T-cell (primary cell): Measurements from ENCODE around the gene CYP2F1. TPM values are rescaled to one million over a fixed set of nuclear protein-coding genes. Genes with fewer than 3 reads are reported as not detected.
"Not testable (repeated sequence)": the region's sequence is repeated elsewhere in the genome, so short reads cannot be mapped to it uniquely, and the experiment has no call there.

Experiments
- ATAC-seq, 4 experiments: fragments of 200-7000 bp in 3 of 4; fragments of 150-1000 bp in 1 of 4; cut with Tn5 transposase; replicated peaks in 1 of 4; 1 replicate in 3 of 4; 2 replicates in 1 of 4; pipeline ENCODE4 v1.10.0; 2021; ENCODE audit warnings: moderate library complexity in 3 of 4, mild to moderate bottlenecking in 2 of 4, moderate number of reproducible peaks in 1 of 4
- CTCF ChIA-PET, 2 donors: fragments of 300-600 bp; sonication (Branson Sonifier 250); formaldehyde crosslinking; loops; one replicate each; lab custom pipeline; 2022; ENCODE audit warnings: antibody characterized with exemption in 2 of 2; lab: Charles Lee
- POLR2A ChIA-PET, 2 donors: fragments of 300-600 bp; sonication (Branson Sonifier 250); formaldehyde crosslinking; loops; one replicate each; lab custom pipeline; 2022; ENCODE audit warnings: antibody characterized with exemption in 2 of 2; lab: Charles Lee
- DNase-seq, 35 experiments: peaks; one replicate each; pipeline versions ENCODE4 v3.0.0 to v3.0.0-alpha.2; 2013 to 2023
- H3K27ac ChIP-seq: one replicate; pipeline ENCODE4 v1.5.1; 2013; ENCODE audit warnings: low read length
- H3K27me3 ChIP-seq, 2 experiments: replicated peaks in 1 of 2; 1 replicate in 1 of 2; 2 replicates in 1 of 2; pipeline versions ENCODE4 v1.6.1 to v1.7.0; 2013; ENCODE audit warnings: low read length in 1 of 2, mixed read lengths in 1 of 2; ENCODE audit not compliant: control insufficient read depth in 2 of 2, insufficient read depth in 2 of 2; ENCODE audit errors: extremely low read depth in 1 of 2
- H3K36me3 ChIP-seq, 2 donors: 1 replicate in 1 of 2; 2 replicates in 1 of 2; pipeline versions ENCODE4 v1.6.1 to v1.7.0; 2013; ENCODE audit warnings: low read length in 1 of 2; ENCODE audit not compliant: control insufficient read depth in 2 of 2, insufficient read depth in 1 of 2; ENCODE audit errors: extremely low read depth in 1 of 2
- H3K4me1 ChIP-seq, 2 experiments: 1 replicate in 1 of 2; 2 replicates in 1 of 2; pipeline versions ENCODE4 v1.6.1 to v1.7.0; 2013; ENCODE audit warnings: low read length in 2 of 2, mixed read lengths in 1 of 2; ENCODE audit not compliant: insufficient read depth in 2 of 2, control insufficient read depth in 1 of 2; ENCODE audit errors: extremely low read depth in 1 of 2
- H3K4me3 ChIP-seq, 2 donors: 1 replicate in 1 of 2; 2 replicates in 1 of 2; pipeline versions ENCODE4 v1.5.1 to v1.7.0; 2013; ENCODE audit warnings: mild to moderate bottlenecking in 2 of 2, low read length in 1 of 2, moderate library complexity in 1 of 2; ENCODE audit not compliant: control insufficient read depth in 1 of 2; ENCODE audit errors: extremely low read depth in 1 of 2
- H3K9me3 ChIP-seq: 2 replicates; pipeline ENCODE4 v1.7.0; 2013
- H3K27ac Mint-ChIP-seq, 2 donors: one replicate each; pipeline ENCODE4 v1.8.0; 2020 to 2021; ENCODE audit warnings: mild to moderate bottlenecking in 2 of 2, mixed read lengths in 2 of 2
- H3K27me3 Mint-ChIP-seq, 2 donors: one replicate each; pipeline ENCODE4 v1.8.0; 2021 to 2022; ENCODE audit warnings: mixed read lengths in 2 of 2
- H3K36me3 Mint-ChIP-seq: one replicate; pipeline ENCODE4 v1.8.0; 2021; ENCODE audit warnings: mixed read lengths
- H3K4me1 Mint-ChIP-seq, 3 donors: one replicate each; pipeline ENCODE4 v1.8.0; 2020 to 2022; ENCODE audit warnings: mixed read lengths in 3 of 3, mild to moderate bottlenecking in 1 of 3
- H3K4me3 Mint-ChIP-seq, 3 donors: one replicate each; pipeline ENCODE4 v1.8.0; 2020 to 2022; ENCODE audit warnings: mild to moderate bottlenecking in 3 of 3, mixed read lengths in 3 of 3, moderate library complexity in 3 of 3
- H3K9me3 Mint-ChIP-seq, 3 donors: one replicate each; pipeline ENCODE4 v1.8.0; 2020 to 2022; ENCODE audit warnings: mixed read lengths in 3 of 3
- WGBS: methylation state at CpG from one replicate; pipeline ENCODE4 v1.1.5; 2013; ENCODE audit warnings: missing lambda C conversion rate; ENCODE audit not compliant: insufficient coverage; 5-methylcytosine and 5-hydroxymethylcytosine counted together
- total RNA-seq, 35 experiments: library from RNA in 6 of 35; stranded (reverse) in 6 of 35; fragments of 120-200 nt in 1 of 35; gene quantifications; one replicate each; pipeline versions ENCODE4 v1.2.1 to v1.2.4 and lab custom pipeline; 2013 to 2026

CYP2F1 gene
- total RNA-seq, 5 donors from 2014 or later (not counting 1 experiment from before 2014, with no cell fraction given) = 0.83 to 1.3 TPM; not detected in 3

DNA sequence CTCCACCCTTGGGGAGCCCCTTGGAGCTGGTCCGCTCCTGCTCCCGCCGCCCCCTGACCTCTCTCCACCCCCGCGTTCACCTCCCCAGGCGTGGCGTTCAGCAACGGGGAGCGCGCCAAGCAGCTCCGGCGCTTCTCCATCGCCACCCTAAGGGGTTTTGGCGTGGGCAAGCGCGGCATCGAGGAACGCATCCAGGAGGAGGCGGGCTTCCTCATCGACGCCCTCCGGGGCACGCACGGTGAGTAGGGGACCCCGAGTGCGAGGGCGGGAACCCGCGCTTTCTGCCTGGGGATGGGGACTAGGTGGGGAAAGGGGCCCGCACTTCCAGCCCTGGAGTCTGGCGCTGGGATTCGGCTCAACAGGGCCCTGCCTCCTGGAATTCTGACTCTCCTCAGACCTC is 24.3 kb upstream of the CYP2F1 start:
- CTCF ChIA-PET = interaction anchor here in 1 of 2 donors (0.6 kb wide), 1 partner anchor 162 kb away, joined by 3 read pairs; no protein-coding TSS in a partner anchor
- Histone ChIP-seq H3K4me3 (no peak overlapping the region), H3K27ac (no peak overlapping the region), H3K4me1 (peaks cover 0 to 4% of the 10 kb centered on the region in 2 experiments), H3K36me3 (no peaks in the 10 kb centered on the region), H3K9me3 (no peaks in the 10 kb centered on the region), H3K27me3 (peaks cover 2 to 64% of the 10 kb centered on the region in 2 experiments)
- Mint-ChIP-seq H3K27ac (no peak overlapping the region), H3K9me3 (no peaks in the 10 kb centered on the region), H3K27me3 (peaks cover 65 to 85% of the 10 kb centered on the region in 2 donors), H3K4me1 (peaks cover 4 to 11% (median 7%) of the 10 kb centered on the region in 3 donors), H3K4me3 (peak overlapping the region in 2 of 3 donors; percentile 25 to 58), H3K36me3 (no peaks in the 10 kb centered on the region)
- POLR2A ChIA-PET = no interaction called here
- DNase-seq (peak in 2 of 35 experiments; percentile 1 to 14), ATAC-seq (peak in 1 of 4 experiments; percentile 24)
- 7% methylated on average over 28 of the region's 32 CpGs for WGBS

DNA sequence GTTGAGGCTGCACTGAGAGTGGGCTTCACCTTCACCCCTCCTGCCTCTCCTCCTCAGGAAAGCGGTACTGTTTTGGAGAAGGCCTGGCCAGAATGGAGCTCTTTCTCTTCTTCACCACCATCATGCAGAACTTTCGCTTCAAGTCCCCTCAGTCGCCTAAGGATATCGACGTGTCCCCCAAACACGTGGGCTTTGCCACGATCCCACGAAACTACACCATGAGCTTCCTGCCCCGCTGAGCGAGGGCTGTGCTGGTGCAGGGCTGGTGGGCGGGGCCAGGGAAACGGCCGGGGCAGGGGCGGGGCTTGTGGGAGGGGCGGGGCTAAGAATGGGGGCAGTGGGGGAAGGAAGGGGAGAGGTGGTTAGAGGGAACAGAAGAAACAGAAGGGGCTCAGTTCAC is 18.5 kb upstream of the CYP2F1 start:
- no peak for DNase-seq
- WGBS = 50% methylated on average over 4 of the region's 15 CpGs
- Mint-ChIP-seq H3K27ac (no peak overlapping the region), H3K4me1 (peaks cover 1 to 8% (median 2%) of the 10 kb centered on the region in 3 donors), H3K36me3 (no peaks in the 10 kb centered on the region), H3K27me3 (peaks cover 39 to 59% of the 10 kb centered on the region in 2 donors), H3K9me3 (peaks cover 0 to 4% (median 2%) of the 10 kb centered on the region in 3 donors), H3K4me3 (no peak overlapping the region)
- Histone ChIP-seq H3K27ac (no peak overlapping the region), H3K36me3 (no peaks in the 10 kb centered on the region), H3K27me3 (peaks cover 2 to 36% of the 10 kb centered on the region in 2 experiments), H3K9me3 (no peaks in the 10 kb centered on the region), H3K4me1 (no peaks in the 10 kb centered on the region), H3K4me3 (no peak overlapping the region)
- ChIA-PET CTCF (interaction anchor here in 1 of 2 donors (0.6 kb wide), 1 partner anchor 352 kb away, joined by 4 read pairs; no protein-coding TSS in a partner anchor), POLR2A (interaction anchor here in 1 of 2 donors (0.7 kb wide), 1 partner anchor 25 kb away, joined by 3 read pairs; no protein-coding TSS in a partner anchor)
- ATAC-seq = peak in 2 of 4 experiments; percentile 66 to 83

DNA sequence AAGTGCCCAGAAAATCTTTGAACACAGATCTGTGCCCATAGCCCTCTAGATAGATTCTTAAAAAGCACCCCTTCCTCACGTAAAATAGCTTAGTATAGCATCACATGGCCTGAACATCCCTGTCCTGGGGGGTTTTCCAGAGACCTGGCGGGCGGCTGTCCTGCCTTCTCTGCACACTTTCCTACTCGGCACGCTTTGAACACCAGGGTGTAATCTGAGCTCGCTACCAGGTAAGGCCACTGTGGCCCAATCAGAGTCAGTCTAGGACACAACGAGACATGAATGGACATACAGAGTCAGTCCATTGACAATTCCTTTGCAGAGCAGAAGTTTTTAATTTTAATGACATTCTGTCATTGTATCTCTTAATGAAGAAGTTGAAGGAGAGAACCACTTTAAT is 17.9 kb upstream of the CYP2F1 start:
- no peak for ATAC-seq
- CTCF ChIA-PET = no interaction called here
- Histone ChIP-seq H3K27me3 (peaks cover 0 to 35% of the 10 kb centered on the region in 2 experiments), H3K36me3 (no peaks in the 10 kb centered on the region), H3K27ac (no peak overlapping the region), H3K9me3 (no peaks in the 10 kb centered on the region), H3K4me3 (no peak overlapping the region), H3K4me1 (no peaks in the 10 kb centered on the region)
- Mint-ChIP-seq H3K27me3 (peaks cover 36 to 53% of the 10 kb centered on the region in 2 donors), H3K36me3 (no peaks in the 10 kb centered on the region), H3K27ac (no peak overlapping the region), H3K4me1 (peaks cover 1 to 8% (median 2%) of the 10 kb centered on the region in 3 donors), H3K4me3 (no peak overlapping the region), H3K9me3 (peaks cover 3 to 9% (median 5%) of the 10 kb centered on the region in 3 donors)
- DNase-seq = peak in 1 of 35 experiments; percentile 25
- 88% methylated on average over 7 of the region's 7 CpGs for WGBS
- POLR2A ChIA-PET = no interaction called here

DNA sequence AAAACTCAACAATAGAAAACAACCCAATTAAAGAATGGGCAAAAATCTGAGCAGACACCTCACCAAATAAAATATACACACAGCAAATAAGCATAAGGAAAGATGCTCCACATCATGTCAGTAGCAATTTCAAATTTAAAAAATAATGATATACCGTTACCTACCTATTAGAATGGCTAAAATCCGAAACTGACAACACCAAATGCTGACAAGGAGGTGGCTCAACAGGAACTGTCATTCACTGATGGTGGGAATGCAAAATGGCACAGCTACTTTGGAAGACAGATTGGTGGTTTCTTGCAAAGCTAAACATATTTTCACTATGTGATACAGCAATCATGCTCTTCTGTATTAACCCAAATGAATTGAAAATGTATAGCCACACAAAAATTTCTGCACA is 16.9 kb upstream of the CYP2F1 start:
- Mint-ChIP-seq H3K27ac (no peak overlapping the region), H3K36me3 (no peaks in the 10 kb centered on the region), H3K4me3 (no peak overlapping the region), H3K9me3 (peaks cover 9 to 19% (median 10%) of the 10 kb centered on the region in 3 donors), H3K27me3 (peaks cover 34 to 46% of the 10 kb centered on the region in 2 donors), H3K4me1 (peaks cover 1 to 8% (median 2%) of the 10 kb centered on the region in 3 donors)
- H3K4me1 ChIP-seq = no peaks in the 10 kb centered on the region
- DNase-seq = no peak
- peaks cover 0 to 28% of the 10 kb centered on the region in 2 experiments for H3K27me3 ChIP-seq
- H3K4me3 ChIP-seq = no peak overlapping the region
- no peak for ATAC-seq
- no peaks in the 10 kb centered on the region for H3K9me3 ChIP-seq
- POLR2A ChIA-PET = interaction anchor here in 1 of 2 donors (0.6 kb wide), 1 partner anchor 12 kb away, joined by 3 read pairs; no protein-coding TSS in a partner anchor
- H3K36me3 ChIP-seq = no peaks in the 10 kb centered on the region
- no CpG with 5 or more reads among the region's 2 CpGs for WGBS
- no peak overlapping the region for H3K27ac ChIP-seq
- CTCF ChIA-PET = no interaction called here

DNA sequence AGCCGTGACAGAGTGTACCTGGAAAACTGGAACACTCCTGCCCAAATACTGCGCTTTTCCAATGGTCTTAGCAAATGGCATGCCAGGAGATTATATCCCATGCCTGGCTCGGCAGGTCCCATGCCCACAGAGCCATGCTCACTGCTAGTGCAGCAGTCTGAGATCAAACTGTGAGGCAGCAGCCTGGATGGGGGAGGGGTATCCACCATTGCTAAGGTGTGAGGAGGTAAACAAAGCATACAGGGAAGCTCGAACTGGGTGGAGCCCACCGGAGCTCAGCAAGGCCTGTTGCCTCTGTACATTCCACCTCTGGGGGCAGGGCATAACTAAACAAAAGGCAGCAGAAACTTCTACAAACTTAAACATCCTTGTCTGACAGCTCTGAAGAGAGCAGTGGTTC is 15.5 kb upstream of the CYP2F1 start:
- CTCF ChIA-PET = no interaction called here
- POLR2A ChIA-PET = no interaction called here
- Histone ChIP-seq H3K27ac (no peak overlapping the region), H3K9me3 (no peaks in the 10 kb centered on the region), H3K27me3 (peaks cover 0 to 18% of the 10 kb centered on the region in 2 experiments), H3K36me3 (no peaks in the 10 kb centered on the region), H3K4me1 (no peaks in the 10 kb centered on the region), H3K4me3 (no peak overlapping the region)
- WGBS = 80% methylated on average over 2 of the region's 5 CpGs
- Mint-ChIP-seq H3K36me3 (no peaks in the 10 kb centered on the region), H3K4me1 (peaks cover 1 to 8% (median 2%) of the 10 kb centered on the region in 3 donors), H3K9me3 (peaks cover 11 to 22% (median 11%) of the 10 kb centered on the region in 3 donors), H3K27me3 (peaks cover 24 to 36% of the 10 kb centered on the region in 2 donors), H3K4me3 (no peak overlapping the region), H3K27ac (no peak overlapping the region)
- DNase-seq (no peak), ATAC-seq (no peak)

DNA sequence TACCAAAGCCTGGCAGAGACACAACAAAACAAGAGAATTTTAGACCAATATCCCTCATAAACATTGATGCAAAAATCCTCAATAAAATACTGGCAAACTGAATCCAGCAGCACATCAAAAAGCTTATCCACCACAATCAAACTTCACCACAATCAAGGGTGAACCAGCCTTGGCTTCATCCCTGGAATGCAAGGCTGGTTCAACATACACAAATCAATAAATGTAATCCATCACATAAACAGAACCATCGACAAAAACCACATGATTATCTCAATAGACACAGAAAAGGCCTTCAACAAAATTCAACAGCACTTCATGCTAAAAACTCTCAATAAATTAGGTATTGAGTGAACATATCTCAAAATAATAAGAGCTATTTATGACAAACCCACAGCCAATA is 12.0 kb upstream of the CYP2F1 start:
- POLR2A ChIA-PET, H3K4me3 Mint-ChIP-seq, H3K27ac Mint-ChIP-seq, CTCF ChIA-PET, H3K9me3 ChIP-seq, ATAC-seq, H3K4me1 Mint-ChIP-seq, H3K4me1 ChIP-seq, H3K27ac ChIP-seq, H3K27me3 ChIP-seq, DNase-seq, H3K36me3 ChIP-seq, H3K4me3 ChIP-seq, H3K36me3 Mint-ChIP-seq: not testable (repeated sequence)
- WGBS = no CpG with 5 or more reads among the region's 1 CpG
- peaks cover 11 to 18% (median 16%) of the 10 kb centered on the region in 3 donors for H3K9me3 Mint-ChIP-seq
- peaks cover 8 to 11% of the 10 kb centered on the region in 2 donors for H3K27me3 Mint-ChIP-seq
